ENCODE results near the gene UBE2G2. TPM values are rescaled to one million over a fixed set of nuclear protein-coding genes. Genes with fewer than 3 reads are reported as not detected.

The UBE2G2 gene
- total and polyA plus RNA-seq, 2 of the 4 experiments (the other 2 are of a cell fraction), result 65.4 to 91.7 TPM

DNA sequence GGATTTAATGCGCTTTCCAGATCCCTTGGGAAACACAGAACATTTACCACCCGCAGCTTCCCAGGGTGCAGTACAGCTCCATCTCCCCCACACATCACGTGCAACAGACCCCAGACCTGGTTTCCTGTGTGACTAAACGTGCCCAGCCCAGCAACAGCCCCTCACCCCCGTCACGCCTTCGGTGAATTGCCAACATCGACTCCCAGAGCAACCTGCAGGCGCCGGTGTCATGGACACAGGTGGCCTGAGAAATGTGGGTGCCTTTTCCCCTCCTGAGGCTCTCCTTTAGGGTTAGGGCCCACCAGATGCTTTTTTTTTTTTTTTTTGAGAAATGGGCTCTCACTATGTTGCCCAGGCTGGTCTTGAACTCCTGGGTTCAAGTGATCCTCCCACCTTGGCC is 40.5 kb upstream of the UBE2G2 start:
- no peak overlapping the region for H4K91ac ChIP-seq (ENCODE audit: insufficient read depth, low read depth, low read length)
- H2AK5ac ChIP-seq (ENCODE audit: low read depth, low read length), result no peak overlapping the region
- H3K79me1 ChIP-seq (ENCODE audit: low read depth in 1 of 2, low read length in 2 of 2), result no peaks in the 10 kb centered on the region
- DNase-seq (no peak), ATAC-seq (ENCODE audit: low read depth) (no peak)
- CTCF ChIA-PET, result no interaction called here
- no peak overlapping the region for H3K27ac ChIP-seq (ENCODE audit: insufficient read depth, low read length)
- H3K4me2 ChIP-seq (ENCODE audit: low read depth, low read length), result no peak overlapping the region
- H3K18ac ChIP-seq (ENCODE audit: low read depth, low read length), result no peak overlapping the region
- H3K23ac ChIP-seq (ENCODE audit: low read depth, low read length), result no peak overlapping the region
- no peak overlapping the region for H2BK20ac ChIP-seq (ENCODE audit: low read depth, low read length)
- no TSS peak for BruUV-seq (replicated peaks)
- no peak overlapping the region for H3K14ac ChIP-seq (replicated peaks; ENCODE audit: low read depth, low read length)
- H3K36me3 ChIP-seq (ENCODE audit: control insufficient read depth, insufficient read depth, low read length), result no peaks in the 10 kb centered on the region
- in situ Hi-C loops (cut with MboI; ENCODE audit: low sequenced_read_pairs) (no loop called here), dilution Hi-C loops (cut with HindIII; ENCODE audit: low sequenced_read_pairs, unreplicated experiment) (no loop called here), intact Hi-C loops (cut with micrococcal nuclease) (no loop called here)
- H2BK120ac ChIP-seq (ENCODE audit: low read depth, low read length), result no peak overlapping the region
- no peaks in the 10 kb centered on the region for H3K9me3 ChIP-seq (ENCODE audit: control insufficient read depth, insufficient read depth, low read length)
- H4K8ac ChIP-seq (ENCODE audit: low read depth in 2 of 2, low read length in 2 of 2), result no peak overlapping the region
- H4K20me1 ChIP-seq (ENCODE audit: insufficient read depth, low read length), result no peaks in the 10 kb centered on the region; the same call in 1 of the 2 replicates
- peaks cover 2% of the 10 kb centered on the region; the same call in 1 of the 2 replicates for H3K4me1 ChIP-seq (ENCODE audit: control insufficient read depth, insufficient read depth, low read length)
- H3K9me1 ChIP-seq (ENCODE audit: insufficient read depth, low read length), result 0 out of 2 replicates have a peak, but pooled peaks cover 7% of the 10 kb centered on the region
- no peak overlapping the region for H3K4ac ChIP-seq (ENCODE audit: low read depth, low read length)
- no peak overlapping the region for H2AFZ ChIP-seq (replicated peaks; ENCODE audit: low read length, poor library complexity)
- H2BK5ac ChIP-seq (ENCODE audit: low read depth, low read length, poor library complexity, severe bottlenecking), result no peak overlapping the region
- no peak overlapping the region for H3K4me3 ChIP-seq (ENCODE audit: insufficient read depth, low read depth, low read length)
- peaks cover 26% of the 10 kb centered on the region for H3K27me3 ChIP-seq (ENCODE audit: control insufficient read depth, insufficient read depth, low read length)
- TF ChIP-seq MAFK (IDR thresholded peaks at IDR 0.05; ENCODE audit: low read depth, low read length) (no peak), POLR2A (IDR thresholded peaks at IDR 0.05; ENCODE audit: low read depth, low read length) (no peak)
- no peak overlapping the region for H2AK9ac ChIP-seq (replicated peaks; ENCODE audit: low read depth, low read length, poor library complexity)
- WGBS, 2 experiments (ENCODE audit: extremely low coverage in 2 of 2, insufficient read length in 1 of 2), result 70% methylated on average over 7 of the region's 10 CpGs; no CpG with 5 or more reads in 1 of the 2 experiments
- POLR2A ChIA-PET (ENCODE audit: unreplicated experiment), result no interaction called here
- H4K5ac ChIP-seq (ENCODE audit: low read depth, low read length), result no peak overlapping the region
- no peak overlapping the region for H2BK15ac ChIP-seq (ENCODE audit: low read depth, low read length)
- H3K9ac ChIP-seq (ENCODE audit: low read depth, low read length), result no peak overlapping the region
- H3K56ac ChIP-seq (ENCODE audit: extremely low read depth, insufficient read depth, low read length), result no peak overlapping the region
